HG03139 (cell line): ENCODE data around the gene YAP1.
"Not testable (repeated sequence)": the region's sequence is repeated elsewhere in the genome, so short reads cannot be mapped to it uniquely, and the experiment has no call there.

Source experiments
- ATAC-seq: cut with Tn5 transposase; IDR thresholded peaks from one replicate; pipeline ENCODE4 v1.9.1; 2021; ENCODE audit not compliant: unreplicated experiment

The YAP1 gene

GRCh38 chr11:102196816-102197215 is 86.6 kb downstream of the YAP1 start:
- no peak for ATAC-seq

- no peak for ATAC-seq
Measured at GRCh38 chr11:102197670-102198139, 87.5 kb downstream of the YAP1 start.

GRCh38 chr11:102199673-102200072 is 89.4 kb downstream of the YAP1 start:
- no peak for ATAC-seq

GRCh38 chr11:102200325-102200724 is 90.1 kb downstream of the YAP1 start:
- ATAC-seq = not testable (repeated sequence)

- no peak for ATAC-seq
Measured at GRCh38 chr11:102201776-102202175, 91.5 kb downstream of the YAP1 start.

- no peak for ATAC-seq
Measured at GRCh38 chr11:102202972-102203371, 92.7 kb downstream of the YAP1 start.

- ATAC-seq = no peak
Measured at GRCh38 chr11:102204174-102204573, 93.9 kb downstream of the YAP1 start.

- ATAC-seq = no peak
Measured at GRCh38 chr11:102205805-102206204, 95.6 kb downstream of the YAP1 start.

GRCh38 chr11:102208835-102209234 is 98.6 kb downstream of the YAP1 start:
- ATAC-seq = no peak

GRCh38 chr11:102214623-102215022 is 104.4 kb downstream of the YAP1 start:
- ATAC-seq = no peak

- ATAC-seq = no peak
Measured at GRCh38 chr11:102216433-102217075, 106.3 kb downstream of the YAP1 start.

- ATAC-seq = no peak
Measured at GRCh38 chr11:102220728-102221467, 110.7 kb downstream of the YAP1 start.

- no peak for ATAC-seq
Measured at GRCh38 chr11:102223859-102224258, 113.6 kb downstream of the YAP1 start.

- ATAC-seq = no peak
Measured at GRCh38 chr11:102225689-102226568, 115.7 kb downstream of the YAP1 start.

GRCh38 chr11:102226702-102227490 is 116.6 kb downstream of the YAP1 start:
- ATAC-seq = no peak

GRCh38 chr11:102229510-102230123 is 119.4 kb downstream of the YAP1 start:
- ATAC-seq = no peak

- ATAC-seq = no peak
Measured at GRCh38 chr11:102230186-102230585, 119.9 kb downstream of the YAP1 start.

- no peak for ATAC-seq
Measured at GRCh38 chr11:102230911-102231310, 120.7 kb downstream of the YAP1 start.

- no peak for ATAC-seq
Measured at GRCh38 chr11:102234779-102235439, 124.7 kb downstream of the YAP1 start.
